ENCODE measurements around the gene NCAM1.
A peak's percentile ranks its signal among the peaks of the same experiment; 100 is the strongest.

NCAM1 gene

GRCh38 chr11:113272927-113273615 is 311.9 kb downstream of the NCAM1 start:
- Histone ChIP-seq H3K27me3 (ENCODE audit: insufficient read depth, low read length, poor library complexity) (no peaks in the 10 kb centered on the region), H3K9ac (ENCODE audit: low read depth, low read length) (no peak overlapping the region), H3K36me3 (ENCODE audit: insufficient read depth, low read length) (no peaks in the 10 kb centered on the region), H3K4me1 (ENCODE audit: insufficient read depth, low read length) (no peaks in the 10 kb centered on the region), H3K4me3 (ENCODE audit: low read depth in 1 of 2, low read length in 2 of 2) (no peak overlapping the region), H3K79me2 (ENCODE audit: insufficient read depth, low read length) (no peaks in the 10 kb centered on the region), H3K9me3 (ENCODE audit: insufficient read depth, low read length, severe bottlenecking) (no peaks in the 10 kb centered on the region), H2AFZ (ENCODE audit: low read depth, low read length) (no peak overlapping the region), H3K4me2 (ENCODE audit: insufficient read depth, low read length) (no peak overlapping the region), H3K27ac (ENCODE audit: low read length) (no peak overlapping the region), H4K20me1 (ENCODE audit: insufficient read depth, low read length) (no peaks in the 10 kb centered on the region)
- no peak for DNase-seq
- TF ChIP-seq, protein P1, sequence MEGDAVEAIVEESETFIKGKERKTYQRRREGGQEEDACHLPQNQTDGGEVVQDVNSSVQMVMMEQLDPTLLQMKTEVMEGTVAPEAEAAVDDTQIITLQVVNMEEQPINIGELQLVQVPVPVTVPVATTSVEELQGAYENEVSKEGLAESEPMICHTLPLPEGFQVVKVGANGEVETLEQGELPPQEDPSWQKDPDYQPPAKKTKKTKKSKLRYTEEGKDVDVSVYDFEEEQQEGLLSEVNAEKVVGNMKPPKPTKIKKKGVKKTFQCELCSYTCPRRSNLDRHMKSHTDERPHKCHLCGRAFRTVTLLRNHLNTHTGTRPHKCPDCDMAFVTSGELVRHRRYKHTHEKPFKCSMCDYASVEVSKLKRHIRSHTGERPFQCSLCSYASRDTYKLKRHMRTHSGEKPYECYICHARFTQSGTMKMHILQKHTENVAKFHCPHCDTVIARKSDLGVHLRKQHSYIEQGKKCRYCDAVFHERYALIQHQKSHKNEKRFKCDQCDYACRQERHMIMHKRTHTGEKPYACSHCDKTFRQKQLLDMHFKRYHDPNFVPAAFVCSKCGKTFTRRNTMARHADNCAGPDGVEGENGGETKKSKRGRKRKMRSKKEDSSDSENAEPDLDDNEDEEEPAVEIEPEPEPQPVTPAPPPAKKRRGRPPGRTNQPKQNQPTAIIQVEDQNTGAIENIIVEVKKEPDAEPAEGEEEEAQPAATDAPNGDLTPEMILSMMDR (IDR thresholded peaks at IDR 0.05; ENCODE audit: borderline replicate concordance, extremely low read depth, low read length, poor library complexity, severe bottlenecking), result no peak
- TF ChIP-seq EZH2 (IDR thresholded peaks at IDR 0.05; ENCODE audit: borderline replicate concordance, low read depth, low read length, severe bottlenecking), result no peak
- ATAC-seq (ENCODE audit: insufficient read depth, low read depth), result no peak

GRCh38 chr11:113273720-113274119 is 312.5 kb downstream of the NCAM1 start:
- Histone ChIP-seq H3K4me1 (ENCODE audit: insufficient read depth, low read length) (no peaks in the 10 kb centered on the region), H4K20me1 (ENCODE audit: insufficient read depth, low read length) (no peaks in the 10 kb centered on the region), H3K4me3 (ENCODE audit: low read depth in 1 of 2, low read length in 2 of 2) (no peak overlapping the region), H3K4me2 (ENCODE audit: insufficient read depth, low read length) (no peak overlapping the region), H3K27ac (ENCODE audit: low read length) (no peak overlapping the region), H2AFZ (ENCODE audit: low read depth, low read length) (no peak overlapping the region), H3K9me3 (ENCODE audit: insufficient read depth, low read length, severe bottlenecking) (no peaks in the 10 kb centered on the region), H3K27me3 (ENCODE audit: insufficient read depth, low read length, poor library complexity) (no peaks in the 10 kb centered on the region), H3K9ac (ENCODE audit: low read depth, low read length) (no peak overlapping the region), H3K36me3 (ENCODE audit: insufficient read depth, low read length) (no peaks in the 10 kb centered on the region), H3K79me2 (ENCODE audit: insufficient read depth, low read length) (no peaks in the 10 kb centered on the region)
- TF ChIP-seq, protein P1 (IDR thresholded peaks at IDR 0.05; ENCODE audit: borderline replicate concordance, extremely low read depth, low read length, poor library complexity, severe bottlenecking), result no peak
- no peak for TF ChIP-seq EZH2 (IDR thresholded peaks at IDR 0.05; ENCODE audit: borderline replicate concordance, low read depth, low read length, severe bottlenecking)
- DNase-seq (no peak), ATAC-seq (ENCODE audit: insufficient read depth, low read depth) (no peak)

DNA sequence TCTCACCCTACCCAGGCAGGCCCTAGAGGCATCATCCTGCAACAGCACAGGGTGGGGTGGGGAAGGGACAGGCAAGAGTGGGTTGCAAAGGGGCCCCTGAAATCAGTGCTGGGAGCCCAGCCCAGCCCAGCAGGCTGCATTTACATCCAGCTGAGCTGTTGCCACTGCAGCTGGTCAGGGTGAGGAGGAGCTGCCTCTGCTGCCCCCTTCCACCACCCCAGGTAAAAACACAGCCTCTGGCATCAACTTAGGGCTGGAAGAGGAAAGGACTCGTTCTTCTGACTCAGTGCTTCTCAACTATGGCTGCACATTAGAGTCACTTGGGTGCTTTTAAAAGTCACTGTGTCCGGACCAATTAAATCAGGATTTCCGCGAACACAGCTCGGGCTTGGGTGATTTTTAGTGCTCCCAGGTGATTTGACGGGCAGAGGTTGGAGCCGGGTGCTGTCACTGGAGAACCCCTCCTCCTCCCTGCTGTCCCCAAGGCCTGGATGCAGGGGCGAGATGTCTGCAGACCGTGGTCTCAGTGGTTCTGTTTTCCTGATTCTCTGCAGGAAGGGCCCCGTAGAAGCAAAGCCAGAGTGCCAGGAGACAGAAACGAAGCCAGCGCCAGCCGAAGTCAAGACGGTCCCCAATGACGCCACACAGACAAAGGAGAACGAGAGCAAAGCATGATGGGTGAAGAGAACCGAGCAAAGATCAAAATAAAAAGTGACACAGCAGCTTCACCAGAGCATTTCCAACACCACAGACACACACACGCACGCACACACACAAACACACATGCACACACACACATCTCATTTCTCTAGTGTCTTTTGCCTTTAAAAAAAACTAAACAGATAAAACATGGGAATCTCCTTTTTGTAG is 313.7 kb downstream of the NCAM1 start:
- Histone ChIP-seq H4K20me1 (ENCODE audit: insufficient read depth, low read length) (no peaks in the 10 kb centered on the region), H3K4me2 (ENCODE audit: insufficient read depth, low read length) (no peak overlapping the region), H2AFZ (ENCODE audit: low read depth, low read length) (no peak overlapping the region), H3K79me2 (ENCODE audit: insufficient read depth, low read length) (no peaks in the 10 kb centered on the region), H3K9ac (ENCODE audit: low read depth, low read length) (no peak overlapping the region), H3K36me3 (ENCODE audit: insufficient read depth, low read length) (no peaks in the 10 kb centered on the region), H3K4me3 (ENCODE audit: low read depth in 1 of 2, low read length in 2 of 2) (no peak overlapping the region), H3K9me3 (ENCODE audit: insufficient read depth, low read length, severe bottlenecking) (no peaks in the 10 kb centered on the region), H3K27me3 (ENCODE audit: insufficient read depth, low read length, poor library complexity) (no peaks in the 10 kb centered on the region), H3K27ac (ENCODE audit: low read length) (no peak overlapping the region), H3K4me1 (ENCODE audit: insufficient read depth, low read length) (no peaks in the 10 kb centered on the region)
- DNase-seq (no peak), ATAC-seq (ENCODE audit: insufficient read depth, low read depth) (0 out of 3 replicates have a peak, but pooled peaks have one; percentile 22)
- no peak for TF ChIP-seq EZH2 (IDR thresholded peaks at IDR 0.05; ENCODE audit: borderline replicate concordance, low read depth, low read length, severe bottlenecking)
- TF ChIP-seq, protein P1 (IDR thresholded peaks at IDR 0.05; ENCODE audit: borderline replicate concordance, extremely low read depth, low read length, poor library complexity, severe bottlenecking), result no peak
